CD4-positive, alpha-beta T cell treated with Interleukin-15 for 4 hours (primary cell): Measurements from ENCODE around the gene CHST15.
"Not testable (repeated sequence)": the region's sequence is repeated elsewhere in the genome, so short reads cannot be mapped to it uniquely, and the experiment has no call there.

ENCODE experiments used
- DNase-seq: peaks from one replicate; pipeline ENCODE4 v3.0.0-alpha.2; 2020; ENCODE audit warnings: low spot score

Gene CHST15

GRCh38 chr10:124098575-124098974, 5.2 kb upstream of the CHST15 start:
- DNase-seq = no peak

- no peak for DNase-seq
These were observed 4.5 kb upstream of the CHST15 start for GRCh38 chr10:124097883-124098282.

- no peak for DNase-seq
These were observed 3.1 kb upstream of the CHST15 start for GRCh38 chr10:124096494-124096893.

- DNase-seq = not testable (repeated sequence)
These were observed 2.4 kb upstream of the CHST15 start for GRCh38 chr10:124095801-124096200.

- DNase-seq = no peak
These were observed 1.7 kb upstream of the CHST15 start for GRCh38 chr10:124095096-124095495.

GRCh38 chr10:124094419-124094785, 1.0 kb upstream of the CHST15 start:
- no peak for DNase-seq

- not testable (repeated sequence) for DNase-seq
These were observed 498 bp upstream of the CHST15 start for GRCh38 chr10:124093774-124094418.

GRCh38 chr10:124092250-124092859, 1.0 kb downstream of the CHST15 start:
- DNase-seq = peak; percentile 6

GRCh38 chr10:124091646-124092249, 1.6 kb downstream of the CHST15 start:
- DNase-seq = no peak

- DNase-seq = no peak
These were observed 2.7 kb downstream of the CHST15 start for GRCh38 chr10:124090601-124091209.

GRCh38 chr10:124089859-124090258, 3.5 kb downstream of the CHST15 start:
- no peak for DNase-seq

- DNase-seq = no peak
These were observed 4.5 kb downstream of the CHST15 start for GRCh38 chr10:124088915-124089314.

- no peak for DNase-seq
These were observed 5.4 kb downstream of the CHST15 start for GRCh38 chr10:124087672-124088634.

- DNase-seq = no peak
These were observed 6.4 kb downstream of the CHST15 start for GRCh38 chr10:124086787-124087671.

GRCh38 chr10:124086097-124086710, 7.2 kb downstream of the CHST15 start:
- no peak for DNase-seq

- no peak for DNase-seq
These were observed 7.7 kb downstream of the CHST15 start for GRCh38 chr10:124085680-124086079.

- DNase-seq = no peak
These were observed 8.7 kb downstream of the CHST15 start for GRCh38 chr10:124084708-124085107.

- DNase-seq = no peak
These were observed 9.5 kb downstream of the CHST15 start for GRCh38 chr10:124083740-124084397.

- no peak for DNase-seq
These were observed 10.2 kb downstream of the CHST15 start for GRCh38 chr10:124083047-124083739.
